Putamen (tissue), 1 donor: Measurements from ENCODE around the gene CTDSP2.
A peak's percentile ranks its signal among the peaks of the same experiment; 100 is the strongest.
"Not testable (repeated sequence)": the region's sequence is repeated elsewhere in the genome, so short reads cannot be mapped to it uniquely, and the experiment has no call there.

ENCODE experiments used
- DNase-seq: peaks from one replicate; pipeline ENCODE4 v3.0.0-alpha.2; 2016; ENCODE audit warnings: low spot score

CTDSP2 gene

DNA sequence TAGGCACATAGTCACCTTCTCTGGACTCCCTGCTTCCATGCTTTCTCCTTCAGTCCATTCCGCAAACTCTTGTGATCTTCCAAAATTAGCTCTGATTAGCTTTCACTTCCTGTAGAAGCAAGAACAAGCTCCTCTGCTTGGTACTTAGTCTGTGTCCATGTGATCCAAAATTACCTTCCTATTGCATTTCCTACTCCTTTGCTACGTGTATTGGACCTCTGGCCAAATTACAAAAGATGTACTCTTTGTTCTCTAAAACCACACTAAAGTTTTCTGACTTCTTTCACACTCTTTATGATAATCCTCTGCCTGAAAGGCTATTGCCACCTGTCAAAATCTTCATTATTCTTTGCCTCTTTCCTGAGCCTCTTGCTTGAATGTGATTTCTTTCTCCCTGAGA lies 64.7 kb downstream of the CTDSP2 start:
- no peak for DNase-seq

DNA sequence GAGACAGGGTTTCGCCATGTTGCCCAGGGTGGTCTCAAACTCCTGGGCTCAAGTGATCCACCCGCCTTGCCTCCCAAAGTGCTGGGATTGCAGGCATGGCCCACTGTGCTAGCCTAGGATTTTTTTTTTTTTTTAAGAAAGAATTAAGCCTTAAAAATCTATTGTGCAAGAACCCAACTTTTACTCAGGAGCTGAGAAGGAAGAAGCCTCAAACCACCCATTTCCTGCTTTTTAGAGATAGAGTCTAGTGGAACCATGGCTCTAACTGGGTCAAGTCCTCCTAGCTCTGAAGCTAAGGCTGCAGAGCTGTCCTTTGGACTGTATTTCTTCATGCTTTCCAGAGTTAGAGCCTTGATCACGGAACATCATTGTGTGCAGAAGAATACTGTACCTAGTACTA lies 65.3 kb downstream of the CTDSP2 start:
- DNase-seq: no peak

DNA sequence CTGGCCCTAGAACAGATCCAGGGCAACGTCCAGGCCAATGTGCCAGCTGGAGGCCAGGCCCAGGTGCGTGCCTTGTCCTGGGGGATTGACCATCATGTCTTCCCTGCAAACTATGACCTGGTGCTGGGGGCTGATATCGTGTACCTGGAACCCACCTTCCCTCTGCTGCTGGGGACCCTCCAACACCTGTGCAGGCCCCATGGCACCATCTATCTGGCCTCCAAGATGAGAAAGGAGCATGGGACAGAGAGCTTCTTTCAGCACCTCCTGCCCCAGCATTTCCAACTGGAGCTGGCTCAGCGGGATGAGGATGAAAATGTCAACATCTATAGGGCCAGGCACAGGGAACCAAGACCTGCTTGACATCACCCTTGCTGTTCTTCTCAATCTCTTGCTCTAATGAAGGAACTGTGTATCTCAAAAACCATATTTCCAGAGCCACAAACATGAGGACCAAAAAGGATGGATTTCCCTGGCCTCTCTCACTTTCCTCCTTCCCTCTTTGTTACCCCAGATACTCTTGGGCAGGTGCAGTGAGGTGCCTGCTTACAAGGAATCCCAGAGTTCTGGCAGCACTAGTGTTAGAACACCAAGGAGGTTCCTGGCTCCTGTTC lies 66.1 kb downstream of the CTDSP2 start:
- no peak for DNase-seq

DNA sequence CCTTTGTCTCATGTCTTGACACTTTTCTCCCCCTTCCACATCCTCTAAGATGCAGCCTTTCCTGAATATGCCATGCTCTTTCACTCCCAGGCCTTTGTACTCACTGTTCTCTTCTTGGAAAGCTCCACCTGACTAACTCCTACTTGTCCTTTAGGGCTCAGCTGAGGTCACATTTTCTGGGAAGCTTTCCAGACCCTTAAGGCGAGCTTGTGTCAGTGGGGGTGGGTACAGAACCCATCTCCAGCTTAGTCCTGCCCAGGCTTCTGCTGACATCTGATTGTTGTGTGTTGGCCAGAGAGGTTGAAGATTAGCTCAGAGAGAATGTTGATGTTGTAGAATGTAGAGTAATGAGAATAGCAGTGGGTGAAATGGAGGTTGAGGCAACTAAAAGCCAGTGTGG lies 66.8 kb downstream of the CTDSP2 start:
- no peak for DNase-seq

DNA sequence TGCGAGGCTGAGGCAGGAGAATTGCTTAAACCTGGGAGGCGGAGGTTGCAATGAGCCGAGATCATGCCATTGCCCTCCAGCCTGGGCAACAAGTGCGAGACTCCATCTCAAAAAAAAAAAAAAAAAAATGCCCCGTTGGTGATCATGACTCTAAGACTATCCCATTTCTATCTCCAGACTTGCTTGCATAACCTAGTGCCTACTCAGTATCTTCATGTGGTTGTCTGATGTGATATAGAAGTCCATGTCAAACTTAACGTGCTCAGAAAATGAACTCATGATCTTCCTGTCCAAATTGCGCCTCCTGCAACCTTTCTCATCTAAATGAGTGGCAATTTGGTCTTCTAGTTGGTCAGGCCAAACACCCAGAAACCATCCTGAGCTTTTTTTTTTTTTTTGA lies 68.6 kb downstream of the CTDSP2 start:
- DNase-seq: no peak

DNA sequence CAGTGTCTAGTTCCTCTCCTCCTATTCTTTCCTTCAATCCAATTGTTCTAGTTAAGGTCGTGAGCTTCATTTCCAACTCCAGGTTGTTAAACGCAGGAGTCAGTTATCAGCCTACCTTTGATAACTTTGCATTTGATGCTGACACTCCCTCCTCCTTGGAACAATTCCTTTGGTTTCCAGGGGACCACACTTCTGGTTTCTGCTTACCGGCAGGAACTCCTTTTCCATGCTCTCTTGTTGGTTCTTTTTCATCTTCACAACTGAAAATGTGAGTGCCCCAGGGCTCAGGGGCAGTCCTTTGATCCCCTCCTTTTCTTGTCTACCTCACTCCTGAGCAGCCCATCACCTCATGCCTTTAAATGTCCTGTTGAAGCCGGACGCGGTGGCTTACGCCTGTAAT lies 69.2 kb downstream of the CTDSP2 start:
- no peak for DNase-seq

DNA sequence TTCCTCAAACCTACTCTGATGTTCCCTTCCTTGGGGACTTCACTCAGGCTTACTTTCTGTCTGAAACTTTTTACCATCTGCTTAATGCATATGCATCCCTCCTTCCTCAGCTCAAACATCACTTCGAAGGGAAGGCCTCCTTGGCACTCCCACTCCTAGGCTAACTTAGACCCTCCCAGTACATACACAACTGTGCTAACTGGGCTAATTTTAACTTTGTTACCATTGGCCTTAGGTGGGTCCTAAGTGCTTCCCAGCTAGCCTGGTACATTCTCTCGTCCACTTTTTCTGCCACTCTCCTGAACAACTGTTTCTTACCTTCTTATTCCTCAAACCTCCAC lies 70.3 kb downstream of the CTDSP2 start:
- DNase-seq: no peak

DNA sequence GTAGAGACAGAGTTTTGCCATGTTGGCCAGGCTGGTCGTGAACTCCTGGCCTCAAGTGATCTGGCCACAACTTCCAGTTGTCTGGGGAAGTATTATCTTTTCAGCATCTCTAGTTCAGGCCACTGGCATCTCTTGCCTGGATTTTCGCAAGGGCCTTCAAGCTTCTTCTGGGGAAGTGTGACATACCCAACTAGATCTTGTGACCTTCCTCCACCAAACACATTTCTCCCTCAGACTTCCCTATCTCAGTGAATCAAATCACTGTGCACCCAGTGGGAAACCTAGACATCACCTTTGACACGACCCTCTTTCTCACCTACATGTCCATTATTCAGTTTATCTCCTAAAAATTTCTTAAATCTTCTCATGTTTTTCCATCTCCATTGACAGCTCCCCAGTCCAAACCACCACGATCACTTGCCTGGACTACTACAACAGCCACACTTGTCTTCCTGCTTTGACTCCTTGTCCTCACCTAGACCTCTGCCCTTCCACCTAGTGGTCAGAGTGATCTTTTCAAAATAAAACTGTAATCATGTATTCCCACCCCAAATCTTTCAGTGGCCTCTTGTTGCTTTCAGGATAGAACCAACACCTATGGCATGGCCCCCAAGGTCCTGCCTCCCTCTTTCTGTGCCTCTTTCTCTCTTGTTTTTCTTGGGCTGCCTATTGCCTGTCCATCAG lies 70.8 kb downstream of the CTDSP2 start:
- DNase-seq: no peak

DNA sequence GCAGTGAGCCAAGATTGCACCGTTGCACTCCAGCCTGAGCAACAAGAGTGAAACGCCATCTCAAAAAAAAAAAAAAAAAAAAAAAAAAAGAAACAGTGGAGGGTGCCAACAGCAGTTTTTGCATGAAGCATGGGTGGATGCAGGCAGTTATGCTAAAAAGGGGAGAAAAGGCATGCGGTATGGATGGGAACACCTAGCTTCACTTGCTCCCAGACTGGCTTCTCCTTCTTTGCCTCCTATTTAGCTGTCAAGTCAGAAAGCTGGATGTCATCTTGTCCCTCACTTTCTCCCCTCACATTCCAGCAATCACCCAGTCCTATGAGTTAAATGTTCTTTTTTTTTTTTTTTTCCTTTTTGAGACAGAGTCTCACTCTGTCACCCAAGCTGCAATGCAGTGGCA lies 71.5 kb downstream of the CTDSP2 start:
- DNase-seq: no peak

DNA sequence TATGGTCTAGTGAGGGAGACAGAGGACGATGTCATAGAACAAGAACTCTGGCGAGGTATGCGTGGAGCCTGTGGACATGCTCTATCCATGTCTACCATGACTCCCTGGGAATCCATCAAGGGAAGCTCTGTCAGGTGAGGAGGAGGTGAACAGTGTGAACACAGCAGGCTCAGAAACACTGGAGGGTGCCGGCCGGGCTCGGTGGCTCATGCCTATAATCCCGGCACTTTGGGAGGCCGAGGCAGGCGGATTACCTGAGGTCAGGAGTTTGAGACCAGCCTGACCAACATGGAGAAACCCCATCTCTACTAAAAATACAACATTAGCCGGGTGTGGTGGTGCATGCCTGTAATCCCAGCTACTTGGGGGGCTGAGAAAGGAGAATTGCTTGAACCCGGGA lies 71.9 kb downstream of the CTDSP2 start:
- DNase-seq: not testable (repeated sequence)

DNA sequence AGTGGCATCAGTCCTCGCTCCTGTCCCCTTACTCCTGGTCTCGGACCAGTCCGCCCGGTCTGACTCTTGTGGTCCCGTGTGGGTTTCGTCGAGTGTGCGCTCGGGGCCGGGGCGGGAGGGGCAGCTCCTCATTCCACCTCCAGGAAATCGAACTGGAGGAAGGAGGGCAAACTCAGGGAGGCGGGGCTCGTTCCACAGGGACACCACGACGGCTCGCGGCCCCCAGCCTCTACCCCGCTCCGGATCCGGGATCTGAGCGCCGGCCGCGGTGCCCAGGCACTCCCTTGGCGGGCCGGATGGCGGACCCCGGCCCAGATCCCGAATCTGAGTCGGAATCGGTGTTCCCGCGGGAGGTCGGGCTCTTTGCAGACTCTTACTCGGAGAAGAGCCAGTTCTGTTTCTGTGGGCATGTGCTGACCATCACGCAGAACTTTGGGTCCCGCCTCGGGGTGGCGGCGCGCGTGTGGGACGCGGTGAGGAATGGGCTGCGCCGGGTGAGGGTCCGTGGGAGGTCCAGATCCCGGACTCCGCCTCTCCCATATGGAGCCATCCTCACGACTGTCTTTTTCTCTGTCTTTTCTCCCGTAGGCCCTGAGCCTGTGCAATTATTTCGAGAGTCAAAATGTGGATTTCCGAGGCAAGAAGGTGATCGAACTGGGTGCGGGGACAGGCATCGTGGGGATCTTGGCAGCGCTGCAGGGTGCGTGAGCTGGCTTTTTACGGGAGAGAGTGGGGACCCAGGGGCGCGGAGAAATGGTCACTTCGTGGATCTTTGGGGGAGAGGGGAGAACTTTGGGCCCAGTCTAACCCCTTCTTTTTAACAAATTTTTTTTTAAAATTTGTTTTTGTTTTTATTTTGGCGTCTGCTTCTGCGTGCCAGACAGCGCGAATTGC lies 73.9 kb downstream of the CTDSP2 start, which contains the start of gene EEF1AKMT3:
Gene EEF1AKMT3 (plus strand): TSS at position 186 of the 894 bp plus-strand sequence. CDS start 111 bp downstream, at position 297.
- no peak for DNase-seq

DNA sequence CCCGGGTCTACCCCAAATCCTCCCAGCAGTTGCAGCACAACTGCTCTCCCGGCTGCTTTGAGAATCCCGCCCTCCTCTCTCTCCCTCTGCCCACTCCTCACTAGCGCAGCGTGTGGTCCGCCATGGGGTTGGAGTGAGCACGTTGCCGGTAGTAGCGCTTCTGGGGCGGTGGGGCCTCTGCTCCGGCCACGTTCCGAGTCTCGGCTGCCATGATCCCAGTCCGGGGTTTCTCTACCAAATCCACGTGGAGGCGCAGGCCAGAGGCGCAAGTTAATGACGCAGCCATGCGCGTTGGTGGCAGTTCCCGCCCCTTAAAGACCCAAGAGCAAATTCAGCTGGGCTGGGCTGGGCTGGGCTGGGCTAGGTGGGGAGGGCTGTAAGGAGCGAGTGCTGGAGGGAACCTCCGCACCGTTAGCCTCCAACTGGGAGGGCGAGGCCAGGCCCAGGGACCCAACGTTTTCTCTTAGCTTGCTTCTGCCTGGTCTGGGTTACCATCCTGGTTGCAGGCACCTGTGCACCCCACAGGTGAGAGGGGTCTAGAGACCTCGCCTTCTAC lies 74.6 kb downstream of the CTDSP2 start, which contains the start of gene METTL1:
Gene METTL1 (minus strand): TSS at position 233 of the 556 bp plus-strand sequence. CDS start 22 bp downstream, at position 211.
- DNase-seq: peak; percentile 96

DNA sequence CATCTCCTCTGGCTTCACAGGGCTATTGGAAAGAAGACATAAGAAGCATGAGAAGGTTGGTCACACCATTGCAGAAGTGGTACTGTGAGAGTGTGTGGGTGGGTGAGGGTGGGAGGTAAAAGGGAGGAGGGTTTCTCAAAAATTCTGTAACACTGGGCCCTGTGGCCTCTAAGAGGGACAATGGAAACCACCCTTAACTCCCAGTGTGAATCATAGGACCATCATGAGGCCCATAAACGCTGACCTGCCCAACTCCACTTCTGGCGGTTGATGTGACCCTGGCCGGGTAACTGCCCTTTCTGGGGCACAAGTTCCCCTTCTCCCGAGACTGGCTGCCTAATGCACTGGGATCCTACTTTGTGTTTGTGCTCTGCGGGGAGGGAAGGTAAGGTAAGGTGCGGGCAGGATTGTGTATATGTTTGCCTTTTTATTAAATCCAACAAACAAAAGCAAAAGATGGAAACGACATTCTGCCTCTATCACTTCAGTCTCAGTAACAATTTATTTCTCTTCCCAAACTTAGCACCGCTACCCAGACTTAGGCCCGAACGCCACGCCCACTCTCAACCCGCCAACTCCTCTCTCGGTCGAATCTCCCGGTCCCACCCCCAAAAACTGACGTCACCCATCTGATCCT lies 75.2 kb downstream of the CTDSP2 start:
- DNase-seq: peak; percentile 85

DNA sequence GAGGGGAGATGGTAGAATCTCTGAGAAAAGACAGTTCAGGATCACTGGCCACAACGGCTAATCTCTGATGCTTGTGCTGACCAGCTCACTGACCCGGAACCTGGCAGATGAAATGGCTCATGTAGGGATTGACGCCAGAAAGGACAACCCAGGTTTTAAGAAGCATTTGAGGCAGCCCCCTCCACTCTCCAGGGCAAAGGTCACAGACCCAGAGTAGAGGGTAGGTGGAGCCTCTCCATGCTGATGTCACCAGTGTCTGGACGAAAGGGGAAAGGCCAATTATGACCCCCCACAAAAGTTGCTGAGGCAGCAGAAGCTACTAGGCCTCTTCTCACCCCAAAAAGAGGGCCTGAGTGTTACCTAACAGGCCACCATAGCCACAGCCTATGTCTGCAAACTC lies 75.8 kb downstream of the CTDSP2 start:
- no peak for DNase-seq
